RCC 7860 (cell line): Measurements from ENCODE around the gene CCL22.
A peak's percentile ranks its signal among the peaks of the same experiment; 100 is the strongest.

ENCODE experiments used
- DNase-seq: peaks from one replicate; pipeline ENCODE4 v3.0.0-alpha.2; 2015; ENCODE audit warnings: low spot score
- FAIRE-seq: peaks from 2 replicates; lab custom pipeline; 2012; peaks lifted over from hg19 to GRCh38; lab: Jason Lieb, UNC

Gene CCL22

GRCh38 chr16:57345666-57346204, 12.8 kb upstream of the CCL22 start:
- DNase-seq (no peak), FAIRE-seq (no peak)

GRCh38 chr16:57347858-57348257, 10.7 kb upstream of the CCL22 start:
- DNase-seq = no peak
- FAIRE-seq = no peak

- FAIRE-seq (no peak), DNase-seq (no peak)
These were observed 10.3 kb upstream of the CCL22 start for GRCh38 chr16:57348327-57348726.

- DNase-seq (no peak), FAIRE-seq (no peak)
These were observed 9.2 kb upstream of the CCL22 start for GRCh38 chr16:57349212-57350031.

- no peak for DNase-seq
- no peak for FAIRE-seq
These were observed 5.9 kb upstream of the CCL22 start for GRCh38 chr16:57352636-57353047.

- FAIRE-seq = no peak
- DNase-seq = no peak
These were observed 4.3 kb upstream of the CCL22 start for GRCh38 chr16:57354311-57354710.

GRCh38 chr16:57355898-57356414, 2.6 kb upstream of the CCL22 start:
- DNase-seq (no peak), FAIRE-seq (no peak)

- FAIRE-seq (no peak), DNase-seq (no peak)
These were observed 2.0 kb upstream of the CCL22 start for GRCh38 chr16:57356547-57356946.

GRCh38 chr16:57357330-57358085, 1.1 kb upstream of the CCL22 start:
- DNase-seq (no peak), FAIRE-seq (no peak)

- no peak for DNase-seq
- no peak for FAIRE-seq
These were observed 530 bp upstream of the CCL22 start for GRCh38 chr16:57358086-57358420.

- no peak for DNase-seq
- no peak for FAIRE-seq
These were observed 1.8 kb downstream of the CCL22 start for GRCh38 chr16:57360321-57360935.

GRCh38 chr16:57361404-57361803, 2.8 kb downstream of the CCL22 start:
- FAIRE-seq (no peak), DNase-seq (no peak)

GRCh38 chr16:57364143-57364542, 5.6 kb downstream of the CCL22 start:
- FAIRE-seq = no peak
- no peak for DNase-seq

GRCh38 chr16:57366544-57367040, 8.0 kb downstream of the CCL22 start:
- DNase-seq (no peak), FAIRE-seq (no peak)

- FAIRE-seq = no peak
- no peak for DNase-seq
These were observed 8.7 kb downstream of the CCL22 start for GRCh38 chr16:57367116-57367752.

- FAIRE-seq = no peak
- DNase-seq = no peak
These were observed 13.2 kb downstream of the CCL22 start for GRCh38 chr16:57371494-57372371.

GRCh38 chr16:57372372-57373116, 14.0 kb downstream of the CCL22 start, which contains the start of gene CX3CL1:
CX3CL1 (plus strand) TSS chr16:57372490; CDS start chr16:57372569, 79 bp downstream.
- DNase-seq (peak; percentile 85), FAIRE-seq (peak; percentile 74)

- FAIRE-seq (no peak), DNase-seq (peak; percentile 54)
These were observed 14.7 kb downstream of the CCL22 start for GRCh38 chr16:57373117-57373947.
